Vagina (tissue), 2 donors: ENCODE results near the gene PEX13.
"Not testable (repeated sequence)": the region's sequence is repeated elsewhere in the genome, so short reads cannot be mapped to it uniquely, and the experiment has no call there.

Experiments
- POLR2A ChIP-seq, 2 donors: fragments of 450-650 bp; IDR thresholded peaks; one replicate each; pipeline ENCODE4 v1.6.1; 2017; ENCODE audit warnings: antibody characterized with exemption in 2 of 2, mild to moderate bottlenecking in 2 of 2, moderate library complexity in 2 of 2
- TF ChIP-seq, protein P1 (sequence below), 3 experiments: fragments of 450-650 bp in 2 of 3; fragments of 200-600 bp in 1 of 3; sonication (generic) in 1 of 3; IDR thresholded peaks; one replicate each; pipeline ENCODE4 v1.5.1; 2017 to 2019; ENCODE audit warnings: antibody characterized with exemption in 3 of 3, mild to moderate bottlenecking in 2 of 3, moderate library complexity in 2 of 3

DNA sequence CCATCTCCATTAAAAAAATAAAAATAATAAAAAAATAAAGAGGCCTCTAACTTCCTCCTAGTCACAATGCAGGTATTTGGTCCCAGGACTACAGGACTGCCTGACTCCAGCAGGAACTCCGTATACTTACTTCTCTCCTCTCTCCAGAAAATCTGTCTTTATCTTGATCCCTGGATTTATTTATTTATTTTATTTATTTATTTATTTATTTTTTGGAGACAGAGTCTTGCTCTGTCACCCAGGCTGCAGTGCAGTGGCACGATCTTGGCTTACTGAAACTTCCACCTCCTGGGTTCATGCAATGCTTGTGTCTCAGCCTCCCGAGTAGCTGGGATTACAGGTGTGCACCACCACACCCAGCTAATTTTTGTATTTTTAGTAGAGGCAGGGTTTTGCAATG, 35.5 kb upstream of the PEX13 start:
- TF ChIP-seq, protein P1, sequence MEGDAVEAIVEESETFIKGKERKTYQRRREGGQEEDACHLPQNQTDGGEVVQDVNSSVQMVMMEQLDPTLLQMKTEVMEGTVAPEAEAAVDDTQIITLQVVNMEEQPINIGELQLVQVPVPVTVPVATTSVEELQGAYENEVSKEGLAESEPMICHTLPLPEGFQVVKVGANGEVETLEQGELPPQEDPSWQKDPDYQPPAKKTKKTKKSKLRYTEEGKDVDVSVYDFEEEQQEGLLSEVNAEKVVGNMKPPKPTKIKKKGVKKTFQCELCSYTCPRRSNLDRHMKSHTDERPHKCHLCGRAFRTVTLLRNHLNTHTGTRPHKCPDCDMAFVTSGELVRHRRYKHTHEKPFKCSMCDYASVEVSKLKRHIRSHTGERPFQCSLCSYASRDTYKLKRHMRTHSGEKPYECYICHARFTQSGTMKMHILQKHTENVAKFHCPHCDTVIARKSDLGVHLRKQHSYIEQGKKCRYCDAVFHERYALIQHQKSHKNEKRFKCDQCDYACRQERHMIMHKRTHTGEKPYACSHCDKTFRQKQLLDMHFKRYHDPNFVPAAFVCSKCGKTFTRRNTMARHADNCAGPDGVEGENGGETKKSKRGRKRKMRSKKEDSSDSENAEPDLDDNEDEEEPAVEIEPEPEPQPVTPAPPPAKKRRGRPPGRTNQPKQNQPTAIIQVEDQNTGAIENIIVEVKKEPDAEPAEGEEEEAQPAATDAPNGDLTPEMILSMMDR (IDR thresholded peaks at IDR 0.05) = not testable (repeated sequence)
- not testable (repeated sequence) for TF ChIP-seq POLR2A (IDR thresholded peaks at IDR 0.05)
